Measurements from ENCODE around the gene CPO. TPM values are rescaled to one million over a fixed set of nuclear protein-coding genes. Genes with fewer than 3 reads are reported as not detected.

CPO gene
- total RNA-seq, 2 experiments from 2014 or later, result not detected

GRCh38 chr2:206980413-206980812 lies 41.1 kb downstream of the CPO start:
- H3K4me3 ChIP-seq (ENCODE audit: low read depth, low read length, poor library complexity, severe bottlenecking), result no peak overlapping the region
- TF ChIP-seq EZH2phosphoT487 (IDR thresholded peaks at IDR 0.05; ENCODE audit: borderline replicate concordance, low read depth, low read length), result no peak
- TF ChIP-seq CTCF (conservative IDR thresholded peaks at IDR 0.05; ENCODE audit: low read length), result no peak
- no peak overlapping the region for H3K4me2 ChIP-seq (ENCODE audit: low read length)
- ChIA-PET POLR2A (interaction anchor here (0.7 kb wide), 1 partner anchor 303 kb away, joined by 3 read pairs; no protein-coding TSS in a partner anchor), CTCF (ENCODE audit: unreplicated experiment) (no interaction called here)
- H3K27ac ChIP-seq (ENCODE audit: low read depth, low read length, poor library complexity, severe bottlenecking), result no peak overlapping the region
- no peak overlapping the region for H2AFZ ChIP-seq (ENCODE audit: low read length)
- no peak for DNase-seq (ENCODE audit: low spot score)
- no peaks in the 10 kb centered on the region for H3K9me3 ChIP-seq (ENCODE audit: low read length)
- BruUV-seq (replicated peaks), result no TSS peak
- intact Hi-C loops (cut with micrococcal nuclease; ENCODE audit: unreplicated experiment), result loop anchor here (10.0 kb wide), 1 partner anchor 494 kb away; no protein-coding TSS in a partner anchor
- H3K9me2 ChIP-seq (ENCODE audit: insufficient read depth, low read length), result no peaks in the 10 kb centered on the region
- no peaks in the 10 kb centered on the region for H4K20me1 ChIP-seq (ENCODE audit: insufficient read depth, low read length)
- H3K4me1 ChIP-seq (ENCODE audit: insufficient read depth, low read length, poor library complexity, severe bottlenecking), result no peaks in the 10 kb centered on the region
- no peaks in the 10 kb centered on the region for H3K79me2 ChIP-seq (ENCODE audit: insufficient read depth, low read depth, low read length)
- no peaks in the 10 kb centered on the region for H3K36me3 ChIP-seq (ENCODE audit: insufficient read depth, low read length)

- Histone ChIP-seq H3K9me3 (ENCODE audit: low read length) (no peaks in the 10 kb centered on the region), H4K20me1 (ENCODE audit: insufficient read depth, low read length) (no peaks in the 10 kb centered on the region), H3K4me1 (ENCODE audit: insufficient read depth, low read length, poor library complexity, severe bottlenecking) (no peaks in the 10 kb centered on the region), H3K79me2 (ENCODE audit: insufficient read depth, low read depth, low read length) (no peaks in the 10 kb centered on the region), H3K4me2 (ENCODE audit: low read length) (no peak overlapping the region), H3K9me2 (ENCODE audit: insufficient read depth, low read length) (no peaks in the 10 kb centered on the region), H3K27ac (ENCODE audit: low read depth, low read length, poor library complexity, severe bottlenecking) (no peak overlapping the region), H2AFZ (ENCODE audit: low read length) (no peak overlapping the region), H3K36me3 (ENCODE audit: insufficient read depth, low read length) (no peaks in the 10 kb centered on the region), H3K4me3 (ENCODE audit: low read depth, low read length, poor library complexity, severe bottlenecking) (no peak overlapping the region)
- POLR2A ChIA-PET, result no interaction called here
- BruUV-seq (replicated peaks), result no TSS peak
- intact Hi-C loops (cut with micrococcal nuclease; ENCODE audit: unreplicated experiment), result loop anchor here (10.0 kb wide), 1 partner anchor 494 kb away; no protein-coding TSS in a partner anchor
- DNase-seq (ENCODE audit: low spot score), result no peak
- CTCF ChIA-PET (ENCODE audit: unreplicated experiment), result no interaction called here
- TF ChIP-seq EZH2phosphoT487 (IDR thresholded peaks at IDR 0.05; ENCODE audit: borderline replicate concordance, low read depth, low read length) (no peak), CTCF (conservative IDR thresholded peaks at IDR 0.05; ENCODE audit: low read length) (no peak)
Observed at GRCh38 chr2:206981086-206981674, 41.9 kb downstream of the CPO start.

- POLR2A ChIA-PET, result no interaction called here
Observed at GRCh38 chr2:206981739-206982340, 42.5 kb downstream of the CPO start.

More at GRCh38 chr2:206981739-206982340, 42.5 kb downstream of the CPO start:
- intact Hi-C loops (cut with micrococcal nuclease; ENCODE audit: unreplicated experiment), result loop anchor here (10.0 kb wide), 1 partner anchor 493 kb away; no protein-coding TSS in a partner anchor
- H3K36me3 ChIP-seq (ENCODE audit: insufficient read depth, low read length), result no peaks in the 10 kb centered on the region
- no peak overlapping the region for H3K4me2 ChIP-seq (ENCODE audit: low read length)
- H3K9me2 ChIP-seq (ENCODE audit: insufficient read depth, low read length), result no peaks in the 10 kb centered on the region
- no peak overlapping the region for H3K4me3 ChIP-seq (ENCODE audit: low read depth, low read length, poor library complexity, severe bottlenecking)
- CTCF ChIA-PET (ENCODE audit: unreplicated experiment), result no interaction called here
- H3K79me2 ChIP-seq (ENCODE audit: insufficient read depth, low read depth, low read length), result no peaks in the 10 kb centered on the region
- no peak for TF ChIP-seq EZH2phosphoT487 (IDR thresholded peaks at IDR 0.05; ENCODE audit: borderline replicate concordance, low read depth, low read length)
- no peak for TF ChIP-seq CTCF (conservative IDR thresholded peaks at IDR 0.05; ENCODE audit: low read length)
- BruUV-seq (replicated peaks), result no TSS peak
- DNase-seq (ENCODE audit: low spot score), result no peak
- no peak overlapping the region for H2AFZ ChIP-seq (ENCODE audit: low read length)
- H3K27ac ChIP-seq (ENCODE audit: low read depth, low read length, poor library complexity, severe bottlenecking), result no peak overlapping the region
- no peaks in the 10 kb centered on the region for H3K4me1 ChIP-seq (ENCODE audit: insufficient read depth, low read length, poor library complexity, severe bottlenecking)
- H4K20me1 ChIP-seq (ENCODE audit: insufficient read depth, low read length), result no peaks in the 10 kb centered on the region
- H3K9me3 ChIP-seq (ENCODE audit: low read length), result no peaks in the 10 kb centered on the region
